H9 (cell line): ENCODE measurements around the gene BACE1-AS. TPM values are rescaled to one million over a fixed set of nuclear protein-coding genes. Genes with fewer than 3 reads are reported as not detected.

Experiments
- DNase-seq: peaks from one replicate; pipeline ENCODE4 v3.0.0-alpha.2; 2017
- H2AFZ ChIP-seq: one replicate; pipeline ENCODE4 v1.6.1; 2013; ENCODE audit warnings: mild to moderate bottlenecking, low read length, control low read depth, moderate library complexity
- H2AK5ac ChIP-seq: 2 replicates; pipeline ENCODE4 v1.6.1; 2013; ENCODE audit warnings: low read length, control low read depth, mixed read lengths; ENCODE audit not compliant: insufficient read length
- H2BK120ac ChIP-seq: one replicate; pipeline ENCODE4 v1.6.1; 2013; ENCODE audit warnings: low read depth, mild to moderate bottlenecking, low read length, control low read depth, inconsistent platforms; ENCODE audit not compliant: poor library complexity, severe bottlenecking
- H2BK12ac ChIP-seq: 2 replicates; pipeline ENCODE4 v1.6.1; 2013; ENCODE audit warnings: low read length, control low read depth, mixed read lengths, low read depth; ENCODE audit not compliant: insufficient read length
- H2BK15ac ChIP-seq: 2 replicates; pipeline ENCODE4 v1.6.1; 2013; ENCODE audit warnings: low read depth, low read length, control low read depth
- H2BK20ac ChIP-seq: one replicate; pipeline ENCODE4 v1.6.1; 2013; ENCODE audit warnings: low read depth, mild to moderate bottlenecking, low read length, control low read depth, inconsistent platforms; ENCODE audit not compliant: poor library complexity, severe bottlenecking
- H2BK5ac ChIP-seq: 2 replicates; pipeline ENCODE4 v1.6.1; 2013; ENCODE audit warnings: low read length, control low read depth, mixed read lengths; ENCODE audit not compliant: insufficient read length
- H3K14ac ChIP-seq: 2 replicates; pipeline ENCODE4 v1.6.1; 2013; ENCODE audit warnings: low read length, control low read depth; ENCODE audit not compliant: insufficient read depth
- H3K18ac ChIP-seq: 2 replicates; pipeline ENCODE4 v1.6.1; 2013; ENCODE audit warnings: low read depth, mild to moderate bottlenecking, mixed read lengths, low read length, control low read depth; ENCODE audit not compliant: insufficient read length
- H3K23ac ChIP-seq: 2 replicates; pipeline ENCODE4 v1.6.1; 2013; ENCODE audit warnings: low read length, control low read depth, mixed read lengths, low read depth; ENCODE audit not compliant: insufficient read length
- H3K23me2 ChIP-seq: 2 replicates; pipeline ENCODE4 v1.6.1; 2013; ENCODE audit warnings: low read depth, mild to moderate bottlenecking, mixed read lengths, low read length, control low read depth; ENCODE audit not compliant: insufficient read length, poor library complexity, severe bottlenecking
- H3K27ac ChIP-seq: 2 replicates; pipeline ENCODE4 v1.5.1; 2013; ENCODE audit warnings: low read length, control low read depth, mixed read lengths, low read depth; ENCODE audit not compliant: insufficient read length
- H3K27me3 ChIP-seq: 2 replicates; pipeline ENCODE4 v1.6.1; 2013; ENCODE audit warnings: low read length, control low read depth, inconsistent platforms; ENCODE audit not compliant: insufficient read depth
- H3K4ac ChIP-seq: 2 replicates; pipeline ENCODE4 v1.6.1; 2013; ENCODE audit warnings: low read depth, mild to moderate bottlenecking, control low read depth, inconsistent platforms, low read length, moderate library complexity
- H3K4me1 ChIP-seq: 2 replicates; pipeline ENCODE4 v1.6.1; 2013; ENCODE audit warnings: low read length, control low read depth, inconsistent platforms; ENCODE audit not compliant: insufficient read depth
- H3K4me2 ChIP-seq: 2 replicates; pipeline ENCODE4 v1.6.1; 2013; ENCODE audit warnings: low read length, control low read depth, mixed read lengths; ENCODE audit not compliant: insufficient read length, insufficient read depth
- H3K56ac ChIP-seq: 2 replicates; pipeline ENCODE4 v1.6.1; 2013; ENCODE audit warnings: low read depth, mild to moderate bottlenecking, mixed read lengths, low read length, control low read depth; ENCODE audit not compliant: insufficient read length
- H3K79me1 ChIP-seq: 2 replicates; pipeline ENCODE4 v1.6.1; 2013; ENCODE audit warnings: low read depth, mild to moderate bottlenecking, moderate library complexity, low read length, control low read depth, inconsistent platforms; ENCODE audit not compliant: insufficient read depth, poor library complexity, severe bottlenecking
- H3K79me2 ChIP-seq: 2 replicates; pipeline ENCODE4 v1.6.1; 2013; ENCODE audit warnings: low read length, control low read depth, inconsistent platforms; ENCODE audit not compliant: insufficient read depth
- H3K9ac ChIP-seq: 2 replicates; pipeline ENCODE4 v1.6.1; 2013; ENCODE audit warnings: low read length, control low read depth, mixed read lengths; ENCODE audit not compliant: insufficient read length; ENCODE audit errors: extremely low read depth
- H3K9me3 ChIP-seq: one replicate; pipeline ENCODE4 v1.6.1; 2013; ENCODE audit warnings: low read depth, low read length, inconsistent platforms; ENCODE audit not compliant: control insufficient read depth
- H3T11ph ChIP-seq: one replicate; pipeline ENCODE4 v1.6.1; 2013; ENCODE audit warnings: mild to moderate bottlenecking, low read length, control low read depth, inconsistent platforms
- H4K20me1 ChIP-seq: one replicate; pipeline ENCODE4 v1.6.1; 2013; ENCODE audit not compliant: control insufficient read depth, insufficient read length, insufficient read depth
- H4K5ac ChIP-seq: 2 replicates; pipeline ENCODE4 v1.6.1; 2013; ENCODE audit warnings: low read depth, mild to moderate bottlenecking, mixed read lengths, low read length, control low read depth; ENCODE audit not compliant: insufficient read length
- H4K8ac ChIP-seq: replicated peaks from 2 replicates; pipeline ENCODE4 v1.6.1; 2013; ENCODE audit warnings: low read length, control low read depth, mixed read lengths, low read depth; ENCODE audit not compliant: insufficient read length
- H4K91ac ChIP-seq: 2 replicates; pipeline ENCODE4 v1.6.1; 2013; ENCODE audit warnings: low read depth, mild to moderate bottlenecking, moderate library complexity, mixed read lengths, low read length, control low read depth; ENCODE audit not compliant: insufficient read length
- H3K27ac Mint-ChIP-seq, 3 experiments: 2 replicates in 2 of 3; 3 replicates in 1 of 3; pipeline ENCODE4 v1.8.0; 2020 to 2021; ENCODE audit warnings: mixed read lengths in 3 of 3, mild to moderate bottlenecking in 1 of 3, moderate library complexity in 1 of 3
- H3K27me3 Mint-ChIP-seq: 2 replicates; pipeline ENCODE4 v1.8.0; 2021; ENCODE audit warnings: low read depth, mild to moderate bottlenecking, moderate library complexity, mixed read lengths
- H3K36me3 Mint-ChIP-seq, 3 experiments: 2 replicates in 2 of 3; 3 replicates in 1 of 3; pipeline ENCODE4 v1.8.0; 2020 to 2021; ENCODE audit warnings: low read depth in 3 of 3, mixed read lengths in 3 of 3; ENCODE audit not compliant: insufficient read depth in 1 of 3
- H3K4me1 Mint-ChIP-seq, 2 experiments: 2 replicates each; pipeline ENCODE4 v1.8.0; 2020; ENCODE audit warnings: mixed read lengths in 2 of 2
- H3K4me3 Mint-ChIP-seq, 2 experiments: 2 replicates in 1 of 2; 3 replicates in 1 of 2; pipeline ENCODE4 v1.8.0; 2020 to 2021; ENCODE audit warnings: mild to moderate bottlenecking in 2 of 2, mixed read lengths in 2 of 2, moderate library complexity in 1 of 2
- H3K9me3 Mint-ChIP-seq, 2 experiments: 2 replicates in 1 of 2; 3 replicates in 1 of 2; pipeline ENCODE4 v1.8.0; 2020; ENCODE audit warnings: mild to moderate bottlenecking in 2 of 2, mixed read lengths in 2 of 2, moderate library complexity in 1 of 2
- CTCF ChIP-seq: fragments of 200-600 bp; sonication (generic); conservative IDR thresholded peaks from 3 replicates; pipeline ENCODE4 v1.8.0; 2021; ENCODE audit warnings: antibody characterized with exemption, mild to moderate bottlenecking
- WGBS: extraction: QIAGEN DNeasy Blood & Tissue Kit; methylation state at CpG from one replicate; pipeline ENCODE4 v1.1.7; 2013; ENCODE audit warnings: missing lambda C conversion rate, low lambda C conversion rate, mixed read lengths; ENCODE audit not compliant: insufficient read length; ENCODE audit errors: extremely low coverage; 5-methylcytosine and 5-hydroxymethylcytosine counted together
- total RNA-seq: library from RNA; stranded (reverse); gene quantifications from 2 replicates; pipeline ENCODE4 v1.2.1, GENCODE V29; 2021

The BACE1-AS gene
- total RNA-seq, 1 experiment from 2014 or later, result 9.9 TPM

GRCh38 chr11:117328375-117329010 lies 37.3 kb downstream of the BACE1-AS start:
- Histone ChIP-seq H2BK120ac (no peak overlapping the region), H2AK5ac (no peak overlapping the region), H2BK12ac (no peak overlapping the region), H3K79me1 (no peaks in the 10 kb centered on the region), H3K56ac (no peak overlapping the region), H3K9me3 (no peaks in the 10 kb centered on the region), H2BK15ac (no peak overlapping the region), H4K8ac (no peak overlapping the region), H3K4me1 (no peaks in the 10 kb centered on the region), H3K4ac (no peak overlapping the region), H2AFZ (no peak overlapping the region), H3K14ac (no peak overlapping the region), H3T11ph (no peak overlapping the region), H3K23me2 (peaks cover 6% of the 10 kb centered on the region), H3K27me3 (no peaks in the 10 kb centered on the region), H2BK5ac (no peak overlapping the region), H4K5ac (no peak overlapping the region), H3K4me2 (peak overlapping the region; percentile 73), H3K27ac (no peak overlapping the region), H4K20me1 (no peaks in the 10 kb centered on the region), H3K79me2 (no peaks in the 10 kb centered on the region; the same call in 1 of the 2 replicates), H3K18ac (no peak overlapping the region), H2BK20ac (no peak overlapping the region), H4K91ac (no peak overlapping the region), H3K9ac (peak overlapping the region; percentile 16), H3K23ac (no peak overlapping the region)
- no peaks in the 10 kb centered on the region for H3K4me1 Mint-ChIP-seq
- H3K36me3 Mint-ChIP-seq, result no peaks in the 10 kb centered on the region
- WGBS, result no CpG with 5 or more reads among the region's 15 CpGs
- DNase-seq, result peak; percentile 30
- no peaks in the 10 kb centered on the region for H3K27me3 Mint-ChIP-seq
- H3K4me3 Mint-ChIP-seq, result no peak overlapping the region
- no peak for TF ChIP-seq CTCF
- H3K27ac Mint-ChIP-seq, result no peak overlapping the region
- no peaks in the 10 kb centered on the region; a peak in 1 of 5 replicates for H3K9me3 Mint-ChIP-seq
